IMR-90 (cell line): Measurements from ENCODE around the gene TBC1D32. TPM values are rescaled to one million over a fixed set of nuclear protein-coding genes. Genes with fewer than 3 reads are reported as not detected.

ENCODE experiments used
- ATAC-seq: fragments of 200-7000 bp; cut with Tn5 transposase; 2 replicates; pipeline ENCODE4 v1.9.1; 2020; ENCODE audit warnings: low read depth, mild to moderate bottlenecking, moderate library complexity
- BruUV-seq: library from RNA; stranded (reverse); fragments of 400-500 nt; replicated peaks from 2 replicates; lab custom pipeline; 2021; lab: Mats Ljungman, UMichigan
- CTCF ChIA-PET: fragments of 300-600 bp; formaldehyde crosslinking; extraction: SDS; loops from one replicate; lab custom pipeline; 2021; ENCODE audit warnings: antibody characterized with exemption; lab: Yijun Ruan, JAX
- POLR2A ChIA-PET: fragments of 300-600 bp; sonication (Branson Sonifier 250); formaldehyde crosslinking; loops from one replicate; lab custom pipeline; 2022; ENCODE audit warnings: antibody characterized with exemption; ENCODE audit not compliant: unreplicated experiment; lab: Charles Lee
- DNase-seq: peaks from one replicate; pipeline ENCODE4 v3.0.0; 2013
- H2AFZ ChIP-seq: replicated peaks from 2 replicates; pipeline ENCODE3; 2013; ENCODE audit warnings: low read length, mild to moderate bottlenecking; ENCODE audit not compliant: poor library complexity
- H2AK5ac ChIP-seq: 2 replicates; pipeline ENCODE4 v1.6.1; 2013; ENCODE audit warnings: low read depth, low read length, inconsistent platforms
- H2AK9ac ChIP-seq: replicated peaks from 2 replicates; pipeline ENCODE3; 2013; ENCODE audit warnings: mild to moderate bottlenecking, low read depth, low read length, moderate library complexity; ENCODE audit not compliant: poor library complexity
- H2BK120ac ChIP-seq: 2 replicates; pipeline ENCODE4 v1.6.1; 2013; ENCODE audit warnings: low read depth, low read length, inconsistent platforms
- H2BK15ac ChIP-seq: 3 replicates; pipeline ENCODE4 v1.6.1; 2013; ENCODE audit warnings: low read depth, low read length, inconsistent platforms
- H2BK20ac ChIP-seq: 2 replicates; pipeline ENCODE4 v1.6.1; 2013; ENCODE audit warnings: low read depth, mild to moderate bottlenecking, inconsistent platforms, low read length, moderate library complexity
- H2BK5ac ChIP-seq: 2 replicates; pipeline ENCODE4 v1.6.1; 2013; ENCODE audit warnings: mild to moderate bottlenecking, low read depth, low read length, inconsistent platforms; ENCODE audit not compliant: poor library complexity, severe bottlenecking
- H3K14ac ChIP-seq: replicated peaks from 2 replicates; pipeline ENCODE4 v1.6.1; 2013; ENCODE audit warnings: low read depth, low read length, inconsistent platforms
- H3K18ac ChIP-seq: 2 replicates; pipeline ENCODE4 v1.6.1; 2013; ENCODE audit warnings: low read depth, low read length, control low read depth
- H3K23ac ChIP-seq: 2 replicates; pipeline ENCODE4 v1.6.1; 2013; ENCODE audit warnings: low read depth, low read length, inconsistent platforms
- H3K27ac ChIP-seq: 2 replicates; pipeline ENCODE4 v1.5.1; 2013; ENCODE audit warnings: mild to moderate bottlenecking, control low read depth, low read length; ENCODE audit not compliant: insufficient read depth
- H3K27me3 ChIP-seq: 2 replicates; pipeline ENCODE4 v1.6.1; 2013; ENCODE audit warnings: low read length; ENCODE audit not compliant: control insufficient read depth, insufficient read depth
- H3K36me3 ChIP-seq: 2 replicates; pipeline ENCODE4 v1.6.1; 2013; ENCODE audit warnings: low read length, mixed read lengths; ENCODE audit not compliant: control insufficient read depth, insufficient read depth
- H3K4ac ChIP-seq: 2 replicates; pipeline ENCODE4 v1.6.1; 2013; ENCODE audit warnings: low read depth, low read length, inconsistent platforms
- H3K4me1 ChIP-seq: 2 replicates; pipeline ENCODE4 v1.6.1; 2013; ENCODE audit warnings: low read length, mixed read lengths; ENCODE audit not compliant: control insufficient read depth, insufficient read depth
- H3K4me2 ChIP-seq: 2 replicates; pipeline ENCODE4 v1.6.1; 2013; ENCODE audit warnings: low read depth, mild to moderate bottlenecking, control low read depth, low read length, moderate library complexity
- H3K4me3 ChIP-seq: 2 replicates; pipeline ENCODE4 v1.5.1; 2013; ENCODE audit warnings: low read depth, mild to moderate bottlenecking, control low read depth, low read length, moderate library complexity; ENCODE audit not compliant: insufficient read depth
- H3K56ac ChIP-seq: 2 replicates; pipeline ENCODE4 v1.6.1; 2013; ENCODE audit warnings: low read length, inconsistent platforms; ENCODE audit not compliant: insufficient read depth; ENCODE audit errors: extremely low read depth
- H3K79me1 ChIP-seq, 2 experiments: 2 replicates each; pipeline ENCODE4 v1.6.1; 2013; ENCODE audit warnings: low read length in 2 of 2, inconsistent platforms in 1 of 2, low read depth in 1 of 2
- H3K9ac ChIP-seq: 2 replicates; pipeline ENCODE4 v1.6.1; 2013; ENCODE audit warnings: low read depth, low read length, control low read depth
- H3K9me1 ChIP-seq: 2 replicates; pipeline ENCODE4 v1.6.1; 2013; ENCODE audit warnings: low read length, inconsistent platforms; ENCODE audit not compliant: insufficient read depth
- H3K9me3 ChIP-seq: 2 replicates; pipeline ENCODE4 v1.6.1; 2013; ENCODE audit warnings: low read length; ENCODE audit not compliant: control insufficient read depth, insufficient read depth
- H4K20me1 ChIP-seq: 2 replicates; pipeline ENCODE4 v1.6.1; 2013; ENCODE audit warnings: low read length, inconsistent platforms; ENCODE audit not compliant: insufficient read depth
- H4K5ac ChIP-seq: 2 replicates; pipeline ENCODE4 v1.6.1; 2013; ENCODE audit warnings: mild to moderate bottlenecking, low read depth, low read length, control low read depth
- H4K8ac ChIP-seq, 2 experiments: 2 replicates each; pipeline ENCODE4 v1.6.1; 2013; ENCODE audit warnings: low read depth in 2 of 2, low read length in 2 of 2, control low read depth in 1 of 2, inconsistent platforms in 1 of 2
- H4K91ac ChIP-seq: 2 replicates; pipeline ENCODE4 v1.6.1; 2013; ENCODE audit warnings: low read depth, low read length, inconsistent platforms; ENCODE audit not compliant: insufficient read depth
- CHD1 ChIP-seq: IDR thresholded peaks from 2 replicates; pipeline ENCODE4 v1.6.1; 2012; ENCODE audit warnings: low read depth, low read length, improper control_type of control experiment
- MAFK ChIP-seq: IDR thresholded peaks from 2 replicates; pipeline ENCODE4 v1.6.1; 2012; ENCODE audit warnings: low read depth, low read length, improper control_type of control experiment
- RFX5 ChIP-seq: IDR thresholded peaks from 2 replicates; pipeline ENCODE4 v1.8.0; 2012; ENCODE audit warnings: low read depth, mild to moderate bottlenecking, low read length, moderate library complexity
- WGBS, 2 experiments: methylation state at CpG; one replicate each; pipeline versions ENCODE4 v1.1.5 to v1.1.7; 2013; ENCODE audit warnings: missing lambda C conversion rate in 2 of 2; ENCODE audit not compliant: insufficient read length in 1 of 2; ENCODE audit errors: extremely low coverage in 2 of 2; 5-methylcytosine and 5-hydroxymethylcytosine counted together
- dilution Hi-C: fragments of 300-500 bp; cut with HindIII; formaldehyde crosslinking; loops from one replicate; pipeline ENCODE4 v1.14.3; 2018; ENCODE audit warnings: low sequenced_read_pairs; ENCODE audit not compliant: unreplicated experiment
- in situ Hi-C: fragments of 300-500 bp; cut with MboI; formaldehyde crosslinking; loops from 3 replicates; pipeline ENCODE4 v1.14.3; 2019; ENCODE audit warnings: low sequenced_read_pairs, inconsistent platforms, mixed read lengths
- intact Hi-C: fragments of 100-400 bp; cut with micrococcal nuclease; formaldehyde crosslinking; loops from 2 replicates; pipeline ENCODE4 v1.10.0; 2022
- polyA plus RNA-seq, 3 experiments: library from polyadenylated mRNA; depleted of rRNA; stranded (reverse); fragments of >200 nt; gene quantifications; 2 replicates each; pipeline ENCODE4 v1.2.3, GENCODE V29; 2012; ENCODE audit warnings: low replicate concordance in 1 of 3
- total RNA-seq: library from RNA; depleted of rRNA; stranded (reverse); fragments of >200 nt; gene quantifications from 2 replicates; pipeline ENCODE4 v1.2.3, GENCODE V29; 2012

The TBC1D32 gene
- total and polyA plus RNA-seq, 2 of the 4 experiments (the other 2 are of a cell fraction) = 3.0 to 7.2 TPM

- dilution Hi-C loops (no loop called here), intact Hi-C loops (no loop called here), in situ Hi-C loops (no loop called here)
- no peak overlapping the region for H3K23ac ChIP-seq
- H3K4me3 ChIP-seq = no peak overlapping the region
- DNase-seq (no peak), ATAC-seq (no peak)
- no peaks in the 10 kb centered on the region for H3K79me1 ChIP-seq
- no peaks in the 10 kb centered on the region for H3K27me3 ChIP-seq
- no peak overlapping the region for H4K5ac ChIP-seq
- no peaks in the 10 kb centered on the region for H3K9me3 ChIP-seq
- no peak overlapping the region for H2BK20ac ChIP-seq
- H2AFZ ChIP-seq = no peak overlapping the region
- no CpG with 5 or more reads among the region's 2 CpGs for WGBS, 2 experiments
- CTCF ChIA-PET = no interaction called here
- no peak overlapping the region for H3K4ac ChIP-seq
- H3K9ac ChIP-seq = no peak overlapping the region
- H4K20me1 ChIP-seq = no peaks in the 10 kb centered on the region
- POLR2A ChIA-PET = no interaction called here
- H2AK5ac ChIP-seq = no peak overlapping the region
- no peak overlapping the region for H4K8ac ChIP-seq
- H3K4me2 ChIP-seq = no peak overlapping the region
- H3K27ac ChIP-seq = no peak overlapping the region
- H2BK5ac ChIP-seq = no peak overlapping the region
- no peaks in the 10 kb centered on the region for H3K9me1 ChIP-seq
- no peaks in the 10 kb centered on the region for H3K4me1 ChIP-seq
- no peak overlapping the region for H3K14ac ChIP-seq
- no peak overlapping the region for H3K56ac ChIP-seq
- no peak overlapping the region for H3K18ac ChIP-seq
- H4K91ac ChIP-seq = no peak overlapping the region
- no peak overlapping the region for H2BK120ac ChIP-seq
- TF ChIP-seq CHD1 (no peak), RFX5 (no peak), MAFK (peak; percentile 96)
- no peaks in the 10 kb centered on the region for H3K36me3 ChIP-seq
- no TSS peak for BruUV-seq
- H2BK15ac ChIP-seq = no peak overlapping the region
- H2AK9ac ChIP-seq = no peak overlapping the region
Measured at GRCh38 chr6:121242386-121242785, 91.9 kb downstream of the TBC1D32 start.
